ENCODE results near the gene S100Z. TPM values are rescaled to one million over a fixed set of nuclear protein-coding genes. Genes with fewer than 3 reads are reported as not detected.
"Not testable (repeated sequence)": the region's sequence is repeated elsewhere in the genome, so short reads cannot be mapped to it uniquely, and the experiment has no call there.

S100Z gene
- total RNA-seq, 1 experiment from 2014 or later = 2.0 TPM

DNA sequence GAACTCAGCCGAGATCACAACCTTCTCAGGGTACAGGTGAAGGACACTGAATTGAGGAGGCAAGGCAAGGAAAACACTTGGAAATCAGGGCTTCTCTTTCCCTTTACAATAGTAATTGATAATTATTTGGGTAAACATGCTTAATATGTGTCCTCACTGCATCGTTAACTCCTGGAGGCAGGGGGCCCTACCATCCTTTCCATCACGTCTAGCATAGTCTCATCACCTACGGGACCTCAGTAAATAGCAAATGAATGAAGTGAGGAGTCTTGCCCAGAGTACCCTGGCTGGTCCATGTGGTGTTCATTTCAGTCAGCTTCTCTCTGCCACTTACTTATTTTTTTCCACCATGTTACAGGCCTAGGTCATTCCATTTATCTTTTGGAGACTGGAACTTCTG, 28.7 kb upstream of the S100Z start:
- in situ Hi-C loops (cut with HindIII; ENCODE audit: low sequenced_read_pairs) = no loop called here

DNA sequence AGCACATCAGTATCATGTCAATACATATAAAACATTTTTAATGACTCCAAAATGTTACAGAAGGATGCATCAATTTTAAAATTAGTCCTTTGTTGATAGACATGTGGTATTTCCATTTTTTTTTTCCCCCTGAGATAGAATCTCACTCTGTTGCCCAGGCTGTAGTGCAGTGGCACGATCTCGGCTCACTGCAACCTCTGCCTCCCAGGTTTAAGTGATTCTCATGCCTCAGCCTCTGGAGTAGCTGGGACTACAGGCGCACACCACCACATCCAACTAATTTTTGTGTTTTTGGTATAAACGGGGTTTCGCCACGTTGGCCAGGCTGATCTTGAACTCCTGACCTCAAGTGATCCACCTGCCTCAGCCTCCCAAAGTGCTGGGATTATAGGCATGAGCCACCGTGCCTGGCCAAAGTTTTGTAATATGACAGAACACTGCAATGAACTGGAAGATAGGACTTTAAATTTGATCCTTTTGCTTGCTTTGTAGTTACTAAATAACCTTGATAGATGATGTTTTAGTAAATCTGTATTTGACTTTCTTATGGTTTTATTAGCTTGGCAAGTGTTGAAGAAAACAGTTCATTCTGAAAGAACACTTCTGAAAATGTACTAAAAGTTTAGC, 27.6 kb upstream of the S100Z start:
- in situ Hi-C loops (cut with HindIII; ENCODE audit: low sequenced_read_pairs); DNase-seq (ENCODE audit: low spot score): not testable (repeated sequence)

More for the DNA sequence above, 28.7 kb upstream of the S100Z start:
- DNase-seq (ENCODE audit: low spot score) = no peak

GRCh38 chr5:76826416-76826815, 23.4 kb upstream of the S100Z start:
- DNase-seq (ENCODE audit: low spot score); in situ Hi-C loops (cut with HindIII; ENCODE audit: low sequenced_read_pairs): not testable (repeated sequence)

DNA sequence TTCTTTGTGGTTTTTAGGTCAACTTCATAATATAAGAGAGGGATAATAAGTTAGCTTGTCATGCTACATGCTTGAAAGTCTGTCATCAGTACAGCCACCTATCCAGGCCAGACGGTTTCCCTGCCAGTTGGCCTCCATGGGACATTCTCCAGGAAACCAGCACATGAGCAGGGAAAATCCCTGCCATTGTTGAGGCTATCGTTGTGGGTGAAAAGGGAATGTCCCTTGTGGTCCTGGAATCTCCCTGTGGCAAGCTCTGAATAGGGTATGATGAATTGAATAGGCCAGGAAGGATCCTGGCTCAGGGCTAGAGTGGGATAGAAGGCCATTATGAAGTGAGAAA, 18.7 kb upstream of the S100Z start:
- no peak for DNase-seq (ENCODE audit: low spot score)
- in situ Hi-C loops (cut with HindIII; ENCODE audit: low sequenced_read_pairs) = no loop called here

DNA sequence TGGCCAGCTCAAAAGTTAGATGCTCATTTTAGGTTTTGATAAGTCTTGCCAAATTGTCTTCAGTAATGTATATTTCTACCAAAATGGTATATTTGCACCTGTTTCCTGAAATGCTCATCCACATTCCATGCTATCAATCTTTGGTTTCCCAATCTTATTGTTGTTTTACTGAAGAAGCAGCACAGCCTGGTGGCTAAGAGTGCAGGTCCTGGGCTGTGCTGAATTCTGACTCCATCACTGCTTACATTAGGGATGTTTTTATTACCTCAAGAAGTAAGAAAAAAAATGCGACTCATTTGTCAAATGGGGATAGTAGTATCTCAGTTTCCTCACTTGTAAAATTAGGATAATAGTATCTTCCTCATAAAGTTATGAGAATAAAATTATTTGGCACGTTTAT, 13.6 kb upstream of the S100Z start:
- in situ Hi-C loops (cut with HindIII; ENCODE audit: low sequenced_read_pairs) = no loop called here
- no peak for DNase-seq (ENCODE audit: low spot score)

GRCh38 chr5:76836585-76836984, 13.2 kb upstream of the S100Z start:
- DNase-seq (ENCODE audit: low spot score) = no peak
- in situ Hi-C loops (cut with HindIII; ENCODE audit: low sequenced_read_pairs) = no loop called here

DNA sequence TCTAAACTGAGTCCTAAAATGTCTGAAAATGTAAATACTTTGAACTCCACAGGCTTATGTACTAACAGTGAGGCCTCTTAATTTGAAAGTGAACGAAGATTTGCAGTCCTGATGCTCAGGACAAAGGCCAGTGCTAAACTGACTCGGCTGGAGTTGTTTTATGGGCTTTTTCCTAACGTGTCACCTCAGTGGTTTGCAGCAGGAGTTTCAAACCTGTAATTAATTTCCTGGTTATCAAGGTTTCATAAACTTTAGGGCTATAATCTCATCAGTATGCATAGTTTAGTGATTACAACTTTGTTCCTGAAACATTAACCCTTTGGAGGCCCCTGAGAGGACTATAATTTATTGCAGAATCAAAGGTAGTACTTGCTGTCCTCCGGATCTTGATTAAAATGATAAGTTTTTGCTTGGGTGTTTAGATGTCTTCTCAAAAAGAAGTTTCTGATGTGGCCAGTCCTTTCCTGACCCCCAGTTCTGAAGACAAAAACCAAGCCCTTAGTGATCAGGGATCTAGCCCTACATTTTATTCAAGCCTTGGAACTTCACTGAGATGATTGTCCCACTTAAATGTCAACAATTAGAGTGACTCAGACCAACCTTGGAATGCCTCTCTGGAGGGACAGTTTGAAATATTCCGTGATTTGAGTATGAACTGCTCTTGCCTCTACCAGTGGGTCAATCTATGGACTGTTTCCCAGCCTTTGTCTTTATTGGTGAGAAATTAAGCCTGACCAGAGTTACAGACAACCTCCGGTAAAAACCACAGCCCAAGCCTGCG, 11.1 kb upstream of the S100Z start:
- DNase-seq (ENCODE audit: low spot score) = peak; percentile 46

GRCh38 chr5:76841361-76841760, 8.5 kb upstream of the S100Z start:
- in situ Hi-C loops (cut with HindIII; ENCODE audit: low sequenced_read_pairs) = no loop called here
- no peak for DNase-seq (ENCODE audit: low spot score)

More for the DNA sequence above, 11.1 kb upstream of the S100Z start:
- in situ Hi-C loops (cut with HindIII; ENCODE audit: low sequenced_read_pairs) = no loop called here

- in situ Hi-C loops (cut with HindIII; ENCODE audit: low sequenced_read_pairs) = no loop called here
- no peak for DNase-seq (ENCODE audit: low spot score)
Measured at GRCh38 chr5:76845890-76846289, 3.9 kb upstream of the S100Z start.

- in situ Hi-C loops (cut with HindIII; ENCODE audit: low sequenced_read_pairs) = no loop called here
- DNase-seq (ENCODE audit: low spot score) = no peak
Measured at GRCh38 chr5:76850543-76851145, 830 bp downstream of the S100Z start.

- DNase-seq (ENCODE audit: low spot score) = no peak
- in situ Hi-C loops (cut with HindIII; ENCODE audit: low sequenced_read_pairs) = no loop called here
Measured at GRCh38 chr5:76851728-76852369, 2.0 kb downstream of the S100Z start.

DNA sequence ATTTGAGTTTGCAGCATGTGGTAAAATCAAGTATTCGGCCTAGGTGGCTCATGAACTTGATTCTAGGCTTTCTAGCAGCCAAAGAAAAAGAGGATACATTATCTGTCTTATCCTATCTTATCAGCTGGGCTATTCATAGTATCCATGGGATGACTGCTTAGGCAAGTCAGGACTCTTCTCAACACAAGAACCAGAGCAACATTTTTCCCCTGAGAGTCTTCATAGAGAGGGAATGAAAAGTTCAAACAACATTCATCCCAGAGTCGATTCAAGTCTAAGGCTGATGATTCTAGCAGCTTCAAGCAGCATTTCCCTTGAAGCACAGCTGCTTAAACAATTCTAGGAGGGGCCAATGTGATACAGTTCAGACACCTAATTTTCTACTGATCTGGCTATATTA, 3.0 kb downstream of the S100Z start:
- in situ Hi-C loops (cut with HindIII; ENCODE audit: low sequenced_read_pairs) = no loop called here
- no peak for DNase-seq (ENCODE audit: low spot score)

DNA sequence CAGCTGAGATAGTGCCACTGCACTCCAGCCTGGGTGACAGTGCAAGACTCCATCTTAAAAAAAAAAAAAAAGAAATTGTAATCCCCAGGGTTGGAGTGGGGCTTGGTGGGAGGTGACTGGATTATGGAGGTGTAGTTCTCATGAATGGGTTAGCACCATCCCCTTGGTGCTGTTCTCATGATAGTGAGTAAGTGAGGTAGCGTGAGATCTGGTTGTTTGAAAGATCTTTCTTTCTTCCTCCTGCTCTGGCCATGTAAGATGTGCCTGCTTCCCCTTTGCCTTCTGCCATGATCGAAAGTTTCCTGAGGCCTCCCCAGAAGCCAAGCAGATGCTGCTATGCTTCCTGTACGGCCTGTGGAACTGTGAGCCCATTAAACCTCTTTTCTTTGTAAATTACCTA, 3.9 kb downstream of the S100Z start:
- DNase-seq (ENCODE audit: low spot score); in situ Hi-C loops (cut with HindIII; ENCODE audit: low sequenced_read_pairs): not testable (repeated sequence)

DNA sequence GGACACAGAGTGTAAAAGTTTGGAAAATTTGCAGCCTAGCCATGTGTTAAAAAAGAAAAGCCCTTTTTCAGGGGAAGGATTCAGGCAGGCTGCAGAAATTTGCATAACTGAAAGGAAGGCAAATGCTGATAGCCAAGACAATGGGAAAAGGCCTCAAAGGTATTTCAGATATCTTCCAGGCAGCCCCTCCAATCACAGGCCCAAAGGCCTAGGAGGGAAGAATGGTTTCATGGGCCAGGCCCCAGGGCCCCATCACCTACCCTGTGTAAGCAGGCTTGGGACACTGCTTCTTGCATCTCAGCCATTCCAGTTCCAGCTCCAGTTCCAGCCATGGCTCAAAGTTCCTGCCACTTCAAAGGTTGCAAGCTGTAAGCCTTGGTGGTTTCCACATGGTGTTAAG, 4.8 kb downstream of the S100Z start:
- no peak for DNase-seq (ENCODE audit: low spot score)
- in situ Hi-C loops (cut with HindIII; ENCODE audit: low sequenced_read_pairs) = no loop called here

- in situ Hi-C loops (cut with HindIII; ENCODE audit: low sequenced_read_pairs) = not testable (repeated sequence)
Measured at GRCh38 chr5:76855501-76855900, 5.7 kb downstream of the S100Z start.

DNA sequence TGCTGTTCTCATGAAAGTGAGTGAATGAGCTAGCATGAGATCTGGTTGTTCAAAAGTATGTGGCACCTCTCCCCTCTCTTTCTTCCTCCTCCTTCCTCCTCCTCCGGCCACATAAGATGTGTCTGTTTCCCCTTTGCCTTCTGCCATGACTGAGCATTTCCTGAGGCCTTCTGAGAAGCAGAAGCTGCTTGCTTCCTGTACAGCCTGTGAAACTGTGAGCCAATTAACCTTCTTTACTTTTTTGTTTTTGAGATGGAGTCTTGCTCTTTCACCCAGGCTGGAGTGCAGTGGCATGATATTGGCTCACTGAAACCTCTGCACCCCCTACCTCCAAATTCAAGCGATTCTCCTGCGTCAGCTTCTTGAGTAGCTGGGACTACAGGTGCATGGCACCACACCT, 6.1 kb downstream of the S100Z start:
- in situ Hi-C loops (cut with HindIII; ENCODE audit: low sequenced_read_pairs) = no loop called here

More at GRCh38 chr5:76855501-76855900, 5.7 kb downstream of the S100Z start:
- DNase-seq (ENCODE audit: low spot score) = not testable (repeated sequence)

GRCh38 chr5:76856800-76857199, 7.0 kb downstream of the S100Z start:
- DNase-seq (ENCODE audit: low spot score); in situ Hi-C loops (cut with HindIII; ENCODE audit: low sequenced_read_pairs): not testable (repeated sequence)

More for the DNA sequence above, 6.1 kb downstream of the S100Z start:
- DNase-seq (ENCODE audit: low spot score) = no peak

- DNase-seq (ENCODE audit: low spot score) = no peak
- in situ Hi-C loops (cut with HindIII; ENCODE audit: low sequenced_read_pairs) = no loop called here
Measured at GRCh38 chr5:76859591-76860247, 9.9 kb downstream of the S100Z start.

DNA sequence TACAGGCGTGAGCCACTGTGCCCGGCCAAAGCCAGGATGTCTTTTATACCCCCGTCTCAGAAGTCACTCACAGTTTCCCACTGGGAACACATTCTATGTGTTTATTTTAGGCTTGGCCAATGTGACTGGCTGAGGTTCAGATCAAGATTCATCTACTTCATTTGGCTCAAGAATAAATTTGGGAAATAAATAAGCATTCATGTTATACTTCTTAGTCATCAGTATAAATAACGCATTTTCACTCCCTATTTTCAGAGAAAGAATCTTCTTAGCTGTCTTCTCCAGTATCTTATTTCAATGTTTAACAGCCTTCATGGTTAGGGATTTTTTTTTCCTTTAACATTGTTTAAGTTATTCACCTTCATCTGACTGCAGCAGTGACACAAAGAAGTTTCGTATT, 11.8 kb downstream of the S100Z start:
- in situ Hi-C loops (cut with HindIII; ENCODE audit: low sequenced_read_pairs) = no loop called here
- DNase-seq (ENCODE audit: low spot score) = no peak
